HL-60 (cell line): ENCODE results near the gene ARFGAP3.

ENCODE experiments used
- CTCF ChIP-seq: IDR thresholded peaks from one replicate; pipeline ENCODE4 v1.5.1; 2011; ENCODE audit warnings: low read length, control low read depth, inconsistent platforms; ENCODE audit not compliant: insufficient read depth
- GABPA ChIP-seq: IDR thresholded peaks from 2 replicates; pipeline ENCODE4 v1.6.1; 2012; ENCODE audit warnings: low read depth
- POLR2AphosphoS5 ChIP-seq: IDR thresholded peaks from 2 replicates; pipeline ENCODE4 v1.6.1; 2012; ENCODE audit warnings: low read depth
- REST ChIP-seq: IDR thresholded peaks from 2 replicates; pipeline ENCODE4 v1.6.1; 2012; ENCODE audit warnings: low read depth; ENCODE audit not compliant: insufficient replicate concordance
- SPI1 ChIP-seq: IDR thresholded peaks from 2 replicates; pipeline ENCODE4 v1.6.1; 2012; ENCODE audit warnings: low read depth, mild to moderate bottlenecking, borderline replicate concordance

GRCh38 chr22:42856179-42856864, 751 bp downstream of the ARFGAP3 start:
- TF ChIP-seq CTCF (no peak), REST (no peak), SPI1 (no peak), POLR2AphosphoS5 (no peak), GABPA (no peak)
